SK-N-SH treated with all-trans-retinoic acid at 6 μM for 48 hours (cell line): ENCODE data around the gene EMC1.

Source experiments
- ATAC-seq: fragments of 200-7000 bp; cut with Tn5 transposase; 3 replicates; pipeline ENCODE4 v1.9.1; 2020; ENCODE audit warnings: mild to moderate bottlenecking, moderate library complexity
- ARNTL ChIP-seq: fragments of 450-650 bp; formaldehyde crosslinking; IDR thresholded peaks from 2 replicates; pipeline ENCODE4 v1.5.0; 2020; ENCODE audit warnings: low read depth, mild to moderate bottlenecking, moderate library complexity, borderline replicate concordance
- BACH2 ChIP-seq: fragments of 250-450 bp; sonication (Bioruptor Pico); IDR thresholded peaks from 2 replicates; pipeline ENCODE4 v1.9.0; 2021; ENCODE audit warnings: mild to moderate bottlenecking, borderline replicate concordance
- CREB5 ChIP-seq: fragments of 250-450 bp; sonication (Bioruptor Pico); IDR thresholded peaks from 2 replicates; pipeline ENCODE4 v1.5.1; 2020; ENCODE audit warnings: low read depth, mild to moderate bottlenecking, moderate library complexity
- CSDC2 ChIP-seq: fragments of 250-450 bp; sonication (Bioruptor Pico); IDR thresholded peaks from 2 replicates; pipeline ENCODE4 v1.5.0; 2020; ENCODE audit warnings: mild to moderate bottlenecking, moderate library complexity
- CSRNP3 ChIP-seq: fragments of 250-450 bp; sonication (Bioruptor Pico); IDR thresholded peaks from 2 replicates; pipeline ENCODE4 v1.5.1; 2021; ENCODE audit warnings: mild to moderate bottlenecking, moderate library complexity
- ESRRG ChIP-seq: fragments of 250-450 bp; sonication (Bioruptor Pico); IDR thresholded peaks from 2 replicates; pipeline ENCODE4 v1.6.1; 2021; ENCODE audit warnings: mild to moderate bottlenecking
- GLIS3 ChIP-seq: fragments of 250-450 bp; sonication (Bioruptor Pico); IDR thresholded peaks from 2 replicates; pipeline ENCODE4 v1.5.0; 2020; ENCODE audit warnings: mild to moderate bottlenecking, moderate library complexity
- ISL1 ChIP-seq: fragments of 250-450 bp; sonication (Bioruptor Pico); IDR thresholded peaks from 2 replicates; pipeline ENCODE4 v2.1.2; 2022; ENCODE audit warnings: mild to moderate bottlenecking, moderate library complexity
- OSR1 ChIP-seq: fragments of 250-450 bp; sonication (Bioruptor Pico); IDR thresholded peaks from 2 replicates; pipeline ENCODE4 v1.8.0; 2022; ENCODE audit warnings: moderate library complexity, mild to moderate bottlenecking, inconsistent platforms
- POU6F1 ChIP-seq: fragments of 250-450 bp; sonication (Bioruptor Pico); IDR thresholded peaks from 2 replicates; pipeline ENCODE4 v1.8.0; 2021; ENCODE audit warnings: low read depth, mild to moderate bottlenecking, moderate library complexity, borderline replicate concordance
- PPARA ChIP-seq: fragments of 250-450 bp; sonication (Bioruptor Pico); IDR thresholded peaks from 2 replicates; pipeline ENCODE4 v1.5.0; 2020; ENCODE audit warnings: mild to moderate bottlenecking, borderline replicate concordance
- RARB ChIP-seq: fragments of 250-450 bp; sonication (Bioruptor Pico); IDR thresholded peaks from 2 replicates; pipeline ENCODE4 v1.8.0; 2021; ENCODE audit warnings: mild to moderate bottlenecking, moderate library complexity
- SNAI2 ChIP-seq: fragments of 250-450 bp; sonication (Bioruptor Pico); IDR thresholded peaks from 2 replicates; pipeline ENCODE4 v1.5.0; 2020; ENCODE audit warnings: mild to moderate bottlenecking, moderate library complexity
- TCF4 ChIP-seq: fragments of 250-450 bp; sonication (Bioruptor Pico); IDR thresholded peaks from 2 replicates; pipeline ENCODE4 v1.8.0; 2021; ENCODE audit warnings: mild to moderate bottlenecking, moderate library complexity, borderline replicate concordance
- TOX ChIP-seq: fragments of 250-450 bp; sonication (Bioruptor Pico); IDR thresholded peaks from 2 replicates; pipeline ENCODE4 v1.8.0; 2021; ENCODE audit warnings: mild to moderate bottlenecking, moderate library complexity, borderline replicate concordance
- ZC3H10 ChIP-seq: fragments of 250-450 bp; sonication (Bioruptor Pico); IDR thresholded peaks from 2 replicates; pipeline ENCODE4 v1.5.1; 2021; ENCODE audit warnings: mild to moderate bottlenecking, moderate library complexity
- ZFP3 ChIP-seq: fragments of 250-450 bp; sonication (Bioruptor Pico); IDR thresholded peaks from 2 replicates; pipeline ENCODE4 v1.5.0; 2020; ENCODE audit warnings: mild to moderate bottlenecking, moderate library complexity
- ZFP30 ChIP-seq: fragments of 450-650 bp; formaldehyde crosslinking; IDR thresholded peaks from 2 replicates; pipeline ENCODE4 v1.5.0; 2022; ENCODE audit warnings: mild to moderate bottlenecking, moderate library complexity
- ZNF565 ChIP-seq: fragments of 450-650 bp; formaldehyde crosslinking; conservative IDR thresholded peaks from 2 replicates; pipeline ENCODE4 v1.5.0; 2020; ENCODE audit warnings: low read depth, mild to moderate bottlenecking, moderate library complexity
- ZNF70 ChIP-seq: fragments of 450-650 bp; formaldehyde crosslinking; IDR thresholded peaks from 2 replicates; pipeline ENCODE4 v1.5.0; 2020; ENCODE audit warnings: mild to moderate bottlenecking, moderate library complexity
- ZNF8 ChIP-seq: fragments of 450-650 bp; formaldehyde crosslinking; IDR thresholded peaks from 2 replicates; pipeline ENCODE4 v1.5.0; 2020; ENCODE audit warnings: mild to moderate bottlenecking, moderate library complexity

EMC1 gene

GRCh38 chr1:19240673-19241538 is 10.4 kb downstream of the EMC1 start:
- TF ChIP-seq ZNF70 (no peak), ZNF8 (CRISPR knock-in tag) (no peak), TOX (CRISPR knock-in tag) (no peak), CSDC2 (CRISPR knock-in tag) (no peak), POU6F1 (CRISPR knock-in tag) (no peak), RARB (CRISPR knock-in tag) (no peak), ZFP3 (CRISPR knock-in tag) (no peak), GLIS3 (no peak), PPARA (CRISPR knock-in tag) (no peak), TCF4 (no peak), BACH2 (CRISPR knock-in tag) (no peak), ISL1 (CRISPR knock-in tag) (no peak), CSRNP3 (CRISPR knock-in tag) (no peak), ZC3H10 (CRISPR knock-in tag) (no peak), CREB5 (no peak), ARNTL (CRISPR knock-in tag) (no peak), ZNF565 (CRISPR knock-in tag) (no peak)
- peak; percentile 98 for ATAC-seq

- no peak for TF ChIP-seq SNAI2 (CRISPR knock-in tag)
- no peak for TF ChIP-seq ISL1 (CRISPR knock-in tag)
- TF ChIP-seq, all 23 proteins: peak for 0
Observed at GRCh38 chr1:19239876-19240275, 11.4 kb downstream of the EMC1 start.

GRCh38 chr1:19234224-19234623 is 17.1 kb downstream of the EMC1 start:
- no peak for ATAC-seq
- TF ChIP-seq CSDC2 (CRISPR knock-in tag) (no peak), GLIS3 (no peak), ZC3H10 (CRISPR knock-in tag) (no peak), PPARA (CRISPR knock-in tag) (no peak), ZNF8 (CRISPR knock-in tag) (no peak), ESRRG (CRISPR knock-in tag) (no peak), CSRNP3 (CRISPR knock-in tag) (no peak), POU6F1 (CRISPR knock-in tag) (no peak), ZFP30 (CRISPR knock-in tag) (no peak), OSR1 (CRISPR knock-in tag) (no peak), ZFP3 (CRISPR knock-in tag) (no peak), CREB5 (no peak), ARNTL (CRISPR knock-in tag) (no peak), RARB (CRISPR knock-in tag) (no peak), TOX (CRISPR knock-in tag) (no peak)
- TF ChIP-seq, all 23 proteins: peak for 0

More at GRCh38 chr1:19239876-19240275, 11.4 kb downstream of the EMC1 start:
- ATAC-seq: no peak
